Right renal pelvis (tissue), 4 donors: Measurements from ENCODE around the gene ATP1A3. TPM values are rescaled to one million over a fixed set of nuclear protein-coding genes. Genes with fewer than 3 reads are reported as not detected.
A peak's percentile ranks its signal among the peaks of the same experiment; 100 is the strongest.
"Not testable (repeated sequence)": the region's sequence is repeated elsewhere in the genome, so short reads cannot be mapped to it uniquely, and the experiment has no call there.

Source experiments
- DNase-seq, 4 donors: peaks; one replicate each; pipeline ENCODE4 v3.0.0-alpha.2; 2013; ENCODE audit warnings: low read depth in 4 of 4, low spot score in 3 of 4, missing footprints in 1 of 4
- polyA plus RNA-seq, 4 donors: library from polyadenylated mRNA; unstranded; fragments of 120-200 nt; gene quantifications; one replicate each; pipeline ENCODE4 v1.2.1, GENCODE V29; 2013; ENCODE audit not compliant: insufficient read length in 4 of 4

ATP1A3 gene
- polyA plus RNA-seq, 4 donors: 0.13 to 0.87 (median 0.32) TPM

GRCh38 chr19:42012747-42013146, 18.7 kb upstream of the ATP1A3 start:
- DNase-seq: not testable (repeated sequence)

DNA sequence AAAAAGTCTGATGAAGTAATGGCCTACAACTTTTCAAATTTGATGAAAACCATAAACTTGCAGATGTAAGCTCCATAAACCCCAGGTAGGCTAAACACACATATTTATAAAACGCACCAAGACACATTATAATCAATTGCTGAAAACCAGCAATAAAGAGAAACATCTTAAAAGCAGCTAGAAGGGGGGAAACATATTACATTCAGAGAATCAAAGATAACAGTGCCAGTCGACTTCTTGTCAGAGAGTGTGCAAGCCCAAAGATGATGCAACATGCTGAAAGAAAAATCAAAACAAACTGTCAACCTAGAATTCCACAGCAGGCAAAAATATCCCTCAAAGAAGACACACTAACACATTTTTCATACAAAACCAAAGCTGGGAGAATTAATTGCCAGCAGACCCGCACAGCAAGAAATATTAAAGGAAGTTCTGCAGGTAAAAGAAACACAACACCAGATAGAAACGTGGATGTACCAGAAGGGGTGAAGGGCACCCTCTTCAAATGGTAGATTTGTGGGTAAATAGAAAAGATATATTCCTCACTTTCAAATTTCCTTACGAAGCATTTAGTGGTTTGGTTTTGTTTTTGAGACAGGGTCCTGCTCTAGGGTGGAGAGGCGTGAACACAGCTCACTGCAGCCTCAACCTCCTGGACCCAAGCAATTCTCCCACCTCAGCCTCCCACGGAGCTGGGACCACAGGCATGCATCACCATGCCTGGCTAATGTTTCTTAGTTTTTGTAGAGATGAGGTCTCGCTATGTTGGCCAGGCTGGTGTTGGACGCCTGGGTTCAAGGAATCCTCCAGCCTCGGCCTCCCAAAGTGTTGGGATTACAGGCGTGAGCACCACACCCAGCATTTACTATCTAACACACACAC, 16.5 kb upstream of the ATP1A3 start:
- DNase-seq: no peak

GRCh38 chr19:42006569-42006968, 12.5 kb upstream of the ATP1A3 start:
- DNase-seq: no peak

DNA sequence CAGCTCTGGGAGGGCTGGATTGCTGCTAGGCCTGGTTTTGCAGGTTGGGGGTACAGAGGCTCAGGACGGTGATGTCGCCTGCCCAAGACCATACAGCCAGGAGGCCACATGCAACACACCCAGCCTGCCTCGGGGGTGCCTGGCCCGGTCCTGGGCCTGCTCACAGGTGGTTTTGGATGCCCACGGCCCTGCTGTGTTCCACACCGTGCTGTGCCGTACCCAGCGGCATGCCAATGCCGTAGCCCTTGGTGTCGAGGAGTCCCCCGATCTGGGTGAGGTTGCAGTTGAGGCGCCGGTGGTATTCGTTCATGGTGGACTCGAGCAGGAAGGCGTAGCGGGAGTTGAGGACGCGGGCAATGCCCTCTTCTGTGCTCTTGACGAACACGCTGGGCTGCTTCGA, 11.5 kb upstream of the ATP1A3 start:
- no peak for DNase-seq

GRCh38 chr19:42003506-42004294, 9.7 kb upstream of the ATP1A3 start:
- no peak for DNase-seq

GRCh38 chr19:41999878-42000208, 5.8 kb upstream of the ATP1A3 start:
- no peak for DNase-seq

DNA sequence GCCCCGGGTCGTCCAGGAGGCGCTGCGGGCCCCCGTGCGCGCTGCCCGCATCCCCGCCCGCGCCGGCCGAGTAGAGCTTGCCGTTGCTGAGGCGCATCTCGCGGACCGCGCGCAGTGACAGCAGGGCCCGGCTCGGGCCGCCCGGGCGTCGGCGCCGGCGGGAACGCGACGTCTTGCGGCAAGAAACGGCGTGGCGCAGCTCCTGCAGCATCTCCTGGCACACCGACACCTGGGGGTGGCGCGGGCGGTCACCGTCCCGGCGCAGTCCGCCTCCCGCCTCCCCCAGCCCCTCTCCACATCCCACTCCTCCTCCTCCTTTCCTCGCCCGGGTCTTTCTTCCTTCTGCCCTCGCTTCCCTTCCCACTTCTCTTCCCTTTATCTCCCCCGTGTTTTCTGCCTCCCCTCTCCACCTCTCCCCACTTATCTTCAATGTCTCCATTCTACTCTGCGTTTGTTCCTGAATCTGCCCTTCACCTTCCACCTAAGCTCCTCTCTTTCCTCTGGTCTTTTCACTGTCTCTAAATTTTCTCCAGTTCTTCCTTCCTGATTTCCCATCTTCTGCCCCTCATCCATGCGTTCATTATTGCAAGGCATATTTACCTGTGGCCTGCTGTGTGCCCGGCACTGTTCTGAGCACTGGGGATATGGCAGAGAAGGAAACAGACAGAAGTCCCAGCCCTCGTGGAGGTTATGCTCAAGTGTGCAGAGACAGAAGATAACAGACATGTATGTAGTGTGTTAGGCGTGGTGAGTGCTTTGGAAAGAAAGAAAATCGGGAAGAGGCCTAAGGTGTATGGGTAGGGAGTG, 5.2 kb upstream of the ATP1A3 start:
- DNase-seq: no peak

GRCh38 chr19:41998246-41999020, 4.4 kb upstream of the ATP1A3 start:
- DNase-seq: no peak

- no peak for DNase-seq
Measured at GRCh38 chr19:41997851-41998229, 3.8 kb upstream of the ATP1A3 start.

DNA sequence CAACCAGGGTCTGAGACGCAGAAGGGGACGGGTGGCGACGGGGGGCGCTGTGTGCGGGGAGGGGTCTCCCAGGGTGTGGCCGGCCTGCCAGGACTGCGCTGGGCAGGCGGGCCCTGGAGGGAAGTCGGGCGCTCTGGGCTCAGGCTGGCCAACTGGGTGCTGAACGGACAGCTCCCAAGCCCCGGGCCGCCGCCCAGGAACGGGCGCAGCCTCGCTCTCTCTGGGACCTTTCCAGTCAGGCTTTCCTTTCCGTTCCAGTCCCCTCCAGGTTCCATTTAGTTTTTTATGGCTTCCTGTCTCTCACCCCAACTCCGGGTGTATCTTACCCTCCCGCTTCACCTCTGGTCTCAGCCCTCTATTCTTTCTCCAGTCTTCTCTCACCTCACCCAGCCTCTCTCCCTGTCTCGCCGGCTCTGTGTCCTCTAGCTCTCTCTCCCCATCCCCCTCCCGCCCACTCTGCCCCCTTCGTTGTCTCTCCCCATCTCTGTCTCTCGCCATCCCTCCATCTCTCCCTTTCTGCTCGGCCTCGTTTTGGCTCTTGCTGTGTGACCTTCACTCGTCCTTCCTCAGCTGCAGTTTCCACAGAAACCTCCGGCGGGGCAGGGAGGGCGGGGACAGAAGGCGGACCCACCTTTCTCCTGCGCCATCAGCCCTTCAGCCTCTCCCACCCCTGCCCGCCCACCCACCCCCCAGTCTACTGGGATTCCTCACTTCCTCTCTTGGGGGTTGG, 3.3 kb upstream of the ATP1A3 start:
- DNase-seq: peak; percentile 25 to 43 (median 32)

DNA sequence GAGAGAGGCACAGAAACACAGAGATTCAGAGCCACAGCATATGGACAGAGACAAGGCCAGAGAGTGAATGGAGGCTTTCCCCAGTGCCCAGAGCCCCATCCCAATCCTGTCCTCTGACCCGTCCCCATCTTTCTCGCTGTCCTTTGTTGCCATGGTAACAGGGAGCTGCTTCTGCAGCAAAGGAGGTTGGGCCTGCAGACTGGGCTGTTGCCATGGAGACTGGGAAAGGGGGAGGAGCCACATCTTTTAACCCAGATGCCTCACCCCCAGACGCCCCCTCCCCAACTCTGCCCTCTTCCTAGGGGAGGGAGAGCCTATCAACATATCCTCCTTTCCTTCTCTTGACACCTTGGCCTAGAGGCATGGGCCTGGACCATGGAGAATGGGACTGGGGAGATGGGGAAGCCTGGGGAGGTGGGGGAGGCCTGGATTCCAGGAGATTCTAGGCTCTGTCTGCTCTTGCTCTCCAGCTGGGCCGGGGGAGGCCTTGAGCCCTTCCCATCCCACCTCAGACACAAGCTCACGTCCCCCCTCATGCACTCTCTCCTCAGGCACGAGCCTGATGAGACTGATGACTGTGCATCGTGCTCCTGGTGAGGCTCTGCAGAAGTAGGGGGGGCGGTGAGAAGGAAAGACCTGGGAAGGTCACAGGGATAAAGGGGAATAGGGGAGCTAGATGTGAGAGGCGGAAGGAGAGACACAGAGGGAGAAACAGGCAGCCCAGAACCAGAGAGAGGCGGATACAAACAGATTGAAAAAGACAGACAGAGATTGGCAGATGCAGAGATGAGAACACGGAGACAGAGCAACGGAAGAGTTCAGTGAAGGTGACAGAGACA, 2.1 kb upstream of the ATP1A3 start:
- DNase-seq: no peak

GRCh38 chr19:41994994-41995958, 1.2 kb upstream of the ATP1A3 start:
- no peak for DNase-seq

GRCh38 chr19:41994521-41994971, 516 bp upstream of the ATP1A3 start:
- no peak for DNase-seq

GRCh38 chr19:41991925-41992569, 2.0 kb downstream of the ATP1A3 start:
- not testable (repeated sequence) for DNase-seq

DNA sequence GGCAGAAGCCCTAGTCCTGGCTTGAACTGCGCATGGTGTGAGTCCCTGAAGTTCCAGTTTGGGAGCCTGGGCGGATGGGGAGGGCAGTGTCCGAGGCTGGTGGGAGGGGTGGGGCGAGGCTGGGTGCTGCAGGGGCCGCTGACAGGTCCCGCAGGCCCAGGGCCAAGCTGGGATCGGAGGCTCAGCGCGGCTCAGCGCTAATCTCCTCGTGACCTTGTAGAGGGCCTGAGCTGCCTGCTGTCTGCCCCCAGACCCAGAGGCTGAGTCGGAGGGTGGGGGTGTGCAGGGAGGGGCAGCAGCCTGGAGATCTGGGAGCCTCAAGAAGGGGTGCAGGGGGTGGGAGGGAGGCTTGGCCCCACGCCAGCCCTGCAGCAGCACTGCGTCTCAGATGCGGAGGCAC, 3.0 kb downstream of the ATP1A3 start:
- DNase-seq: no peak

GRCh38 chr19:41990615-41991014, 3.4 kb downstream of the ATP1A3 start:
- no peak for DNase-seq

GRCh38 chr19:41990028-41990427, 4.0 kb downstream of the ATP1A3 start:
- DNase-seq: no peak
